ENCODE data around the gene PTGS1. TPM values are rescaled to one million over a fixed set of nuclear protein-coding genes. Genes with fewer than 3 reads are reported as not detected.

PTGS1 gene
- polyA plus RNA-seq, 3 donors from 2014 or later, result 1.8 to 5.4 (median 2.0) TPM

Other genes with a start within 250 kb of the PTGS1 start
- gene NDUFA8, start 211.2 kb upstream of the PTGS1 start, polyA plus RNA-seq, result 10 to 100 TPM; 67.9 to 89.2 (median 79.3) TPM
- not detected for gene MORN5, start 211.1 kb upstream of the PTGS1 start, polyA plus RNA-seq
- not detected for gene LHX6, start 142.1 kb upstream of the PTGS1 start, polyA plus RNA-seq
- 10 to 100 TPM; 20.9 to 26.5 (median 21.8) TPM for gene RBM18, start 106.2 kb upstream of the PTGS1 start, polyA plus RNA-seq
- 10 to 100 TPM; 11.5 to 18.4 (median 16.3) TPM for gene MRRF, start 106.1 kb upstream of the PTGS1 start, polyA plus RNA-seq
- not detected for gene OR1J1, start 106.9 kb downstream of the PTGS1 start, polyA plus RNA-seq
- gene OR1J2, start 139.8 kb downstream of the PTGS1 start, polyA plus RNA-seq, result not detected
- gene OR1J4, start 148.1 kb downstream of the PTGS1 start, polyA plus RNA-seq, result not detected
- not detected for gene OR1N1, start 156.3 kb downstream of the PTGS1 start, polyA plus RNA-seq
- not detected for gene OR1N2, start 182.1 kb downstream of the PTGS1 start, polyA plus RNA-seq
- gene OR1L8, start 212.4 kb downstream of the PTGS1 start, polyA plus RNA-seq, result under 1 TPM in 2 of 3 donors, not detected in 1; 0.11 to 0.64 TPM
- gene OR1Q1, start 243.7 kb downstream of the PTGS1 start, polyA plus RNA-seq, result not detected